Pulmonary artery endothelial cell (primary cell): ENCODE data around the gene KRT37. TPM values are rescaled to one million over a fixed set of nuclear protein-coding genes. Genes with fewer than 3 reads are reported as not detected.

Experiments
- total RNA-seq: library from RNA; depleted of rRNA; stranded (reverse); fragments of >200 nt; gene quantifications from 2 replicates; pipeline ENCODE4 v1.2.3, GENCODE V29; 2014

The KRT37 gene
- total RNA-seq, 1 donor from 2014 or later: not detected

Other genes with a start within 250 kb of the KRT37 start
- not detected in 2 replicates for gene KRTAP4-2, start 246.4 kb downstream of the KRT37 start, total RNA-seq
- gene KRTAP4-1, start 239.7 kb downstream of the KRT37 start, total RNA-seq: not detected in 2 replicates
- not detected in 2 replicates for gene KRTAP9-1, start 234.7 kb downstream of the KRT37 start, total RNA-seq
- gene KRTAP9-2, start 197.9 kb downstream of the KRT37 start, total RNA-seq: not detected in 2 replicates
- not detected in 2 replicates for gene KRTAP9-3, start 192.1 kb downstream of the KRT37 start, total RNA-seq
- not detected in 2 replicates for gene KRTAP9-8, start 186.6 kb downstream of the KRT37 start, total RNA-seq
- not detected in 2 replicates for gene KRTAP9-4, start 174.9 kb downstream of the KRT37 start, total RNA-seq
- not detected in 2 replicates for gene KRTAP9-9, start 169.2 kb downstream of the KRT37 start, total RNA-seq
- not detected in 2 replicates for gene KRTAP9-6, start 159.2 kb downstream of the KRT37 start, total RNA-seq
- gene KRTAP9-7, start 148.9 kb downstream of the KRT37 start, total RNA-seq: not detected in 2 replicates
- not detected in 2 replicates for gene KRTAP29-1, start 121.7 kb downstream of the KRT37 start, total RNA-seq
- not detected in 2 replicates for gene KRTAP16-1, start 115.3 kb downstream of the KRT37 start, total RNA-seq
- gene KRTAP17-1, start 108.9 kb downstream of the KRT37 start, total RNA-seq: not detected in 2 replicates
- gene KRT33A, start 73.8 kb downstream of the KRT37 start, total RNA-seq: not detected in 2 replicates
- gene KRT33B, start 54.8 kb downstream of the KRT37 start, total RNA-seq: not detected in 2 replicates
- not detected in 2 replicates for gene KRT34, start 42.3 kb downstream of the KRT37 start, total RNA-seq
- gene KRT31, start 27.0 kb downstream of the KRT37 start, total RNA-seq: not detected in 2 replicates
- gene KRT38, start 16.4 kb upstream of the KRT37 start, total RNA-seq: not detected in 2 replicates
- gene KRT32, start 42.8 kb upstream of the KRT37 start, total RNA-seq: not detected in 2 replicates
- not detected in 2 replicates for gene KRT35, start 56.6 kb upstream of the KRT37 start, total RNA-seq
- gene KRT36, start 65.3 kb upstream of the KRT37 start, total RNA-seq: not detected in 2 replicates
- not detected in 2 replicates for gene KRT13, start 81.0 kb upstream of the KRT37 start, total RNA-seq
- 1.6 and 3.4 TPM in 2 replicates for gene KRT15, start 94.3 kb upstream of the KRT37 start, total RNA-seq
- 63.6 and 81.6 TPM in 2 replicates for gene KRT19, start 103.7 kb upstream of the KRT37 start, total RNA-seq
- gene KRT9, start 147.5 kb upstream of the KRT37 start, total RNA-seq: not detected in 2 replicates
- 0.07 and 0.18 TPM in 2 replicates for gene KRT14, start 162.3 kb upstream of the KRT37 start, total RNA-seq
- 0.13 and 0.63 TPM in 2 replicates for gene KRT16, start 188.2 kb upstream of the KRT37 start, total RNA-seq
- gene KRT17, start 200.0 kb upstream of the KRT37 start, total RNA-seq: 3.1 and 3.8 TPM in 2 replicates